ENCODE data around the gene STMP1. TPM values are rescaled to one million over a fixed set of nuclear protein-coding genes. Genes with fewer than 3 reads are reported as not detected.

Gene STMP1
- polyA plus RNA-seq, 2 of the 4 experiments (the other 2 are of a cell fraction) = 33.0 to 35.5 TPM

GRCh38 chr7:135719688-135720087 lies 57.4 kb downstream of the STMP1 start:
- H3K4me3 ChIP-seq = no peak overlapping the region
- DNase-seq (ENCODE audit: low read depth in 1 of 2, low spot score in 1 of 2) (no peak), ATAC-seq (no peak), FAIRE-seq (no peak)
- H3K9me3 ChIP-seq = no peaks in the 10 kb centered on the region
- ChIA-PET CTCF (interaction anchor here (1.5 to 1.6 kb wide), 2 partner anchors 8 to 26 kb away, joined by 3 to 4 read pairs; no protein-coding TSS in a partner anchor), POLR2A (no interaction called here)
- H3K4me1 ChIP-seq = peaks cover 19% of the 10 kb centered on the region
- no peak overlapping the region for H3K4me2 ChIP-seq
- 31% methylated on average over 2 of the region's 2 CpGs for WGBS (ENCODE audit: missing lambda C conversion rate)
- TF ChIP-seq ZSCAN20 (CRISPR knock-in tag; IDR thresholded peaks at IDR 0.05) (no peak), HOXA7 (CRISPR knock-in tag; IDR thresholded peaks at IDR 0.05) (no peak), CBX8 (IDR thresholded peaks at IDR 0.05) (no peak), NFE2L2 (conservative IDR thresholded peaks at IDR 0.05; ENCODE audit: low read length) (no peak), HEYL (CRISPR knock-in tag; IDR thresholded peaks at IDR 0.05) (no peak), SREBF2 (IDR thresholded peaks at IDR 0.05) (no peak), KDM1A (IDR thresholded peaks at IDR 0.05; ENCODE audit: low read depth) (no peak)
- H3K27ac ChIP-seq = no peak overlapping the region

- no peak for ATAC-seq
- DNase-seq (ENCODE audit: low read depth in 1 of 2, low spot score in 1 of 2) = no peak
- FAIRE-seq = no peak
- H3K27ac ChIP-seq = no peak overlapping the region
- peaks cover 9% of the 10 kb centered on the region for H3K4me1 ChIP-seq
- WGBS (ENCODE audit: missing lambda C conversion rate) = 91% methylated on average over 14 of the region's 21 CpGs
- CTCF ChIA-PET = interaction anchor here (0.6 to 3.6 kb wide), 4 partner anchors 10 to 956 kb away, joined by 4 to 14 read pairs (median 5); no protein-coding TSS in a partner anchor
- H3K4me2 ChIP-seq = no peak overlapping the region
- no peak for TF ChIP-seq CEBPB (IDR thresholded peaks at IDR 0.05)
- no peak for TF ChIP-seq CBX8 (IDR thresholded peaks at IDR 0.05)
- no peak for TF ChIP-seq MYC (IDR thresholded peaks at IDR 0.05; ENCODE audit: borderline replicate concordance, low read length)
- no peak for TF ChIP-seq TP53 (CRISPR knock-in tag; IDR thresholded peaks at IDR 0.05)
- TF ChIP-seq MAX (IDR thresholded peaks at IDR 0.05) = no peak
- no peak for TF ChIP-seq POLR2AphosphoS2 (conservative IDR thresholded peaks at IDR 0.05; ENCODE audit: low read length)
- no peak for TF ChIP-seq SREBF2 (IDR thresholded peaks at IDR 0.05)
- TF ChIP-seq HOXB5 (CRISPR knock-in tag; IDR thresholded peaks at IDR 0.05) = no peak
- POLR2A ChIA-PET = no interaction called here
- H3K9me3 ChIP-seq = no peaks in the 10 kb centered on the region
- H3K4me3 ChIP-seq = no peak overlapping the region
Measured at GRCh38 chr7:135721198-135721820, 59.0 kb downstream of the STMP1 start.

GRCh38 chr7:135723411-135723810 lies 61.1 kb downstream of the STMP1 start:
- 73% methylated on average over 7 of the region's 7 CpGs for WGBS (ENCODE audit: missing lambda C conversion rate)
- Histone ChIP-seq H3K4me3 (no peak overlapping the region), H3K9me3 (no peaks in the 10 kb centered on the region), H3K4me1 (no peaks in the 10 kb centered on the region), H3K27ac (no peak overlapping the region), H3K4me2 (no peak overlapping the region)
- FAIRE-seq = no peak
- TF ChIP-seq PHF8 (IDR thresholded peaks at IDR 0.05; ENCODE audit: borderline replicate concordance, low read depth) = no peak
- TF ChIP-seq ELK1 (IDR thresholded peaks at IDR 0.05; ENCODE audit: low read depth, low read length) = no peak
- no peak for TF ChIP-seq REST (IDR thresholded peaks at IDR 0.05)
- TF ChIP-seq FOSL2 (IDR thresholded peaks at IDR 0.05) = no peak
- TF ChIP-seq FOSL2 (CRISPR knock-in tag; IDR thresholded peaks at IDR 0.05) = no peak
- no peak for TF ChIP-seq CBX8 (IDR thresholded peaks at IDR 0.05)
- TF ChIP-seq POLR2A (IDR thresholded peaks at IDR 0.05; ENCODE audit: low read length) = no peak
- no peak for TF ChIP-seq POLR2AphosphoS2 (conservative IDR thresholded peaks at IDR 0.05; ENCODE audit: low read length)
- no peak for TF ChIP-seq KDM5A (IDR thresholded peaks at IDR 0.05)
- no peak for TF ChIP-seq PBX3 (IDR thresholded peaks at IDR 0.05)
- TF ChIP-seq TP53 (CRISPR knock-in tag; IDR thresholded peaks at IDR 0.05) = no peak
- TF ChIP-seq SREBF2 (IDR thresholded peaks at IDR 0.05) = no peak
- TF ChIP-seq ZNF302 (CRISPR knock-in tag; IDR thresholded peaks at IDR 0.05) = no peak
- no peak for ATAC-seq
- ChIA-PET CTCF (interaction anchor here (0.9 to 3.6 kb wide), 2 partner anchors 12 to 18 kb away, joined by 4 to 14 read pairs; no protein-coding TSS in a partner anchor), POLR2A (no interaction called here)
- DNase-seq (ENCODE audit: low read depth in 1 of 2, low spot score in 1 of 2) = no peak

Data from A549 (cell line).